ENCODE data around the gene OTOGL.

OTOGL gene

DNA sequence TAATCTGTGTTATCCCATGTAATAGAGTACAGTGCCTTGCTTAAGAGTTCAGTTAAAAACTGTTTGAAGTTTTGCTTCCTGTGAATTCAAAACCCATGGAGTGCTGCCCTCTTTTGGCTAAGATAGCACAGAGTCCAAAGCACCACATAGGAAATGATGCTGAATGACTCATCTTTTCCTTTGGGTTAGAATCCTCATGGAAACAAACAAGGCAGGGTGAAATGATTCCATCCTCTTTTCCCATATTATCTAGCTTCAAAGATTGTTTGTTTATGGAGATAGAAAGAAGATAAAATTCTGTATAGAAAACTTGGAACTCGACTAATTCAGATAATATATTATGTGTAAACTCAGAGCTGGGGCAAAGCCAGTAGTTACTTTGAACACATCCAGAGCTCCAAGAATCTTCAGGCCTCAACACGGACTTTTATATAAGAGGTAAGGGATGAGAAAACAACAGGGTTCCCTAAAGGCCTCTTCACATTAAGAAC, 87.4 kb downstream of the OTOGL start (continued):
- TF ChIP-seq, protein P1, sequence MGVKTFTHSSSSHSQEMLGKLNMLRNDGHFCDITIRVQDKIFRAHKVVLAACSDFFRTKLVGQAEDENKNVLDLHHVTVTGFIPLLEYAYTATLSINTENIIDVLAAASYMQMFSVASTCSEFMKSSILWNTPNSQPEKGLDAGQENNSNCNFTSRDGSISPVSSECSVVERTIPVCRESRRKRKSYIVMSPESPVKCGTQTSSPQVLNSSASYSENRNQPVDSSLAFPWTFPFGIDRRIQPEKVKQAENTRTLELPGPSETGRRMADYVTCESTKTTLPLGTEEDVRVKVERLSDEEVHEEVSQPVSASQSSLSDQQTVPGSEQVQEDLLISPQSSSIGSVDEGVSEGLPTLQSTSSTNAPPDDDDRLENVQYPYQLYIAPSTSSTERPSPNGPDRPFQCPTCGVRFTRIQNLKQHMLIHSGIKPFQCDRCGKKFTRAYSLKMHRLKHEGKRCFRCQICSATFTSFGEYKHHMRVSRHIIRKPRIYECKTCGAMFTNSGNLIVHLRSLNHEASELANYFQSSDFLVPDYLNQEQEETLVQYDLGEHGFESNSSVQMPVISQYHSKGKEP (tag by site-specific recombination; IDR thresholded peaks at IDR 0.05), result peak; percentile 56; the same call in 1 of the 2 replicates
- TF ChIP-seq GFI1B (tag by site-specific recombination; IDR thresholded peaks at IDR 0.05) (peak; percentile 70; the same call in 1 of the 2 replicates), ZNF843 (tag by site-specific recombination; IDR thresholded peaks at IDR 0.05) (peak; percentile 57; the same call in 1 of the 2 replicates), ZBTB8A (tag by site-specific recombination; IDR thresholded peaks at IDR 0.05) (no peak), KLF16 (tag by site-specific recombination; IDR thresholded peaks at IDR 0.05) (no peak), ZNF707 (tag by site-specific recombination; IDR thresholded peaks at IDR 0.05) (no peak), ZNF311 (tag by site-specific recombination; IDR thresholded peaks at IDR 0.05; ENCODE audit: borderline replicate concordance) (no peak), ZNF302 (tag by site-specific recombination; IDR thresholded peaks at IDR 0.05; ENCODE audit: low read depth) (no peak), KLF10 (tag by site-specific recombination; IDR thresholded peaks at IDR 0.05) (no peak; the same call in 1 of the 2 replicates), ZNF596 (tag by site-specific recombination; IDR thresholded peaks at IDR 0.05) (no peak), ZNF132 (tag by site-specific recombination; IDR thresholded peaks at IDR 0.05; ENCODE audit: borderline replicate concordance) (no peak), ZNF785 (tag by site-specific recombination; IDR thresholded peaks at IDR 0.05) (no peak), ZNF529 (tag by site-specific recombination; IDR thresholded peaks at IDR 0.05; ENCODE audit: insufficient replicate concordance) (no peak), ZBTB26 (tag by site-specific recombination; optimal IDR thresholded peaks at IDR 0.05) (no peak), ZNF184 (tag by site-specific recombination; IDR thresholded peaks at IDR 0.05) (peak; percentile 88; the same call in 1 of the 2 replicates), ZFP37 (tag by site-specific recombination; IDR thresholded peaks at IDR 0.05) (peak; percentile 80; the same call in 1 of the 2 replicates), ZIC2 (tag by site-specific recombination; IDR thresholded peaks at IDR 0.05) (no peak), ZNF148 (tag by site-specific recombination; IDR thresholded peaks at IDR 0.05; ENCODE audit: borderline replicate concordance) (no peak), ZNF416 (tag by site-specific recombination; IDR thresholded peaks at IDR 0.05) (no peak), ZNF660 (tag by site-specific recombination; IDR thresholded peaks at IDR 0.05) (peak; percentile 98), FEZF1 (tag by site-specific recombination; IDR thresholded peaks at IDR 0.05) (no peak), ZFHX2 (tag by site-specific recombination; conservative IDR thresholded peaks at IDR 0.05) (no peak), ZNF223 (tag by site-specific recombination; IDR thresholded peaks at IDR 0.05) (no peak), ZNF623 (tag by site-specific recombination; IDR thresholded peaks at IDR 0.05) (no peak)
- TF ChIP-seq, protein P2, sequence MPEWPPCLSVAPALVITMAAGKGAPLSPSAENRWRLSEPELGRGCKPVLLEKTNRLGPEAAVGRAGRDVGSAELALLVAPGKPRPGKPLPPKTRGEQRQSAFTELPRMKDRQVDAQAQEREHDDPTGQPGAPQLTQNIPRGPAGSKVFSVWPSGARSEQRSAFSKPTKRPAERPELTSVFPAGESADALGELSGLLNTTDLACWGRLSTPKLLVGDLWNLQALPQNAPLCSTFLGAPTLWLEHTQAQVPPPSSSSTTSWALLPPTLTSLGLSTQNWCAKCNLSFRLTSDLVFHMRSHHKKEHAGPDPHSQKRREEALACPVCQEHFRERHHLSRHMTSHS (tag by site-specific recombination; IDR thresholded peaks at IDR 0.05), result no peak
- TF ChIP-seq, protein P3, sequence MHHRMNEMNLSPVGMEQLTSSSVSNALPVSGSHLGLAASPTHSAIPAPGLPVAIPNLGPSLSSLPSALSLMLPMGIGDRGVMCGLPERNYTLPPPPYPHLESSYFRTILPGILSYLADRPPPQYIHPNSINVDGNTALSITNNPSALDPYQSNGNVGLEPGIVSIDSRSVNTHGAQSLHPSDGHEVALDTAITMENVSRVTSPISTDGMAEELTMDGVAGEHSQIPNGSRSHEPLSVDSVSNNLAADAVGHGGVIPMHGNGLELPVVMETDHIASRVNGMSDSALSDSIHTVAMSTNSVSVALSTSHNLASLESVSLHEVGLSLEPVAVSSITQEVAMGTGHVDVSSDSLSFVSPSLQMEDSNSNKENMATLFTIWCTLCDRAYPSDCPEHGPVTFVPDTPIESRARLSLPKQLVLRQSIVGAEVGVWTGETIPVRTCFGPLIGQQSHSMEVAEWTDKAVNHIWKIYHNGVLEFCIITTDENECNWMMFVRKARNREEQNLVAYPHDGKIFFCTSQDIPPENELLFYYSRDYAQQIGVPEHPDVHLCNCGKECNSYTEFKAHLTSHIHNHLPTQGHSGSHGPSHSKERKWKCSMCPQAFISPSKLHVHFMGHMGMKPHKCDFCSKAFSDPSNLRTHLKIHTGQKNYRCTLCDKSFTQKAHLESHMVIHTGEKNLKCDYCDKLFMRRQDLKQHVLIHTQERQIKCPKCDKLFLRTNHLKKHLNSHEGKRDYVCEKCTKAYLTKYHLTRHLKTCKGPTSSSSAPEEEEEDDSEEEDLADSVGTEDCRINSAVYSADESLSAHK (tag by site-specific recombination; IDR thresholded peaks at IDR 0.05), result peak; percentile 52
